LNCAP (cell line): ENCODE measurements around the gene TIGAR.

ENCODE experiments used
- TF ChIP-seq, protein P1 (sequence below): fragments of 450-650 bp; IDR thresholded peaks from 2 replicates; pipeline ENCODE4 v1.5.1; 2017; ENCODE audit warnings: mild to moderate bottlenecking

TIGAR gene

DNA sequence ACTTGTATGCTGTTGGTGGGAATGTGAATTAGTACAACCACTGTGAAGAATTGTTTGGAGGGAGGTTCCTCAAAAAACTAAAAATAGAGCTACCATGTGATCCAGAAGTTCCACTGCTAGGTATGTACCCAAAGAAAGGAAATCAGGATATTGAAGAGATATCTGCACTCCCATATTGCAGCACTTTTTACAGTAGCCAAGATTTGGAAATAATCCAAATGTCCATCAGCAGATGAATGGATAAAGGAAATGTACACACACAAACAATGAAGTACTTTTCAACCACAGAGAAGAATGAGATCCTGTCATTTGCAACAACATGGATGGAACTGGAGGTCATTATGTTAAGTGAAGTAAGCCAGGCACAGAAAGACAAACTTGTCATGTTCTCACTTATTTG is 25.9 kb downstream of the TIGAR start:
- TF ChIP-seq, protein P1, sequence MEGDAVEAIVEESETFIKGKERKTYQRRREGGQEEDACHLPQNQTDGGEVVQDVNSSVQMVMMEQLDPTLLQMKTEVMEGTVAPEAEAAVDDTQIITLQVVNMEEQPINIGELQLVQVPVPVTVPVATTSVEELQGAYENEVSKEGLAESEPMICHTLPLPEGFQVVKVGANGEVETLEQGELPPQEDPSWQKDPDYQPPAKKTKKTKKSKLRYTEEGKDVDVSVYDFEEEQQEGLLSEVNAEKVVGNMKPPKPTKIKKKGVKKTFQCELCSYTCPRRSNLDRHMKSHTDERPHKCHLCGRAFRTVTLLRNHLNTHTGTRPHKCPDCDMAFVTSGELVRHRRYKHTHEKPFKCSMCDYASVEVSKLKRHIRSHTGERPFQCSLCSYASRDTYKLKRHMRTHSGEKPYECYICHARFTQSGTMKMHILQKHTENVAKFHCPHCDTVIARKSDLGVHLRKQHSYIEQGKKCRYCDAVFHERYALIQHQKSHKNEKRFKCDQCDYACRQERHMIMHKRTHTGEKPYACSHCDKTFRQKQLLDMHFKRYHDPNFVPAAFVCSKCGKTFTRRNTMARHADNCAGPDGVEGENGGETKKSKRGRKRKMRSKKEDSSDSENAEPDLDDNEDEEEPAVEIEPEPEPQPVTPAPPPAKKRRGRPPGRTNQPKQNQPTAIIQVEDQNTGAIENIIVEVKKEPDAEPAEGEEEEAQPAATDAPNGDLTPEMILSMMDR = no peak

DNA sequence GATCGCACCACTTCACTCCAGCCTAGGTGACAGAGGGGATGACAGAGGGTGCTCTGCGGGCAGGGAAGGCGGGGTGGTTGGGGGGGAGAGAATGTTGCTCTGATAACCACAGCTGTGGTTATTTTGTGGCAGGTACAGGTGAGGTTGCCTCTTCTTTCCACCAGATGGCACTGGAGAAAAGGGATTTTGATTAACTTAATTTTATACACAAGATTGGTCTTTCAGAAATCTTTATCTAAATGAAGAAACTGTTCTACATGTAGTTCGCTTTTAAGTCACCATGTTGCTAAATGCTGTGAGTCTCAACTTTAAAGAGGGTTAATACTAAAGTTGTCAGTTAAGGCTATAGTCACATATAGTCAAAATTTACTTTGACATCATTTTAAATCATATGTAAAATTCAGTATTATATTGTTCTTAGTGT is 32.8 kb downstream of the TIGAR start:
- TF ChIP-seq, protein P1 = peak; percentile 63

DNA sequence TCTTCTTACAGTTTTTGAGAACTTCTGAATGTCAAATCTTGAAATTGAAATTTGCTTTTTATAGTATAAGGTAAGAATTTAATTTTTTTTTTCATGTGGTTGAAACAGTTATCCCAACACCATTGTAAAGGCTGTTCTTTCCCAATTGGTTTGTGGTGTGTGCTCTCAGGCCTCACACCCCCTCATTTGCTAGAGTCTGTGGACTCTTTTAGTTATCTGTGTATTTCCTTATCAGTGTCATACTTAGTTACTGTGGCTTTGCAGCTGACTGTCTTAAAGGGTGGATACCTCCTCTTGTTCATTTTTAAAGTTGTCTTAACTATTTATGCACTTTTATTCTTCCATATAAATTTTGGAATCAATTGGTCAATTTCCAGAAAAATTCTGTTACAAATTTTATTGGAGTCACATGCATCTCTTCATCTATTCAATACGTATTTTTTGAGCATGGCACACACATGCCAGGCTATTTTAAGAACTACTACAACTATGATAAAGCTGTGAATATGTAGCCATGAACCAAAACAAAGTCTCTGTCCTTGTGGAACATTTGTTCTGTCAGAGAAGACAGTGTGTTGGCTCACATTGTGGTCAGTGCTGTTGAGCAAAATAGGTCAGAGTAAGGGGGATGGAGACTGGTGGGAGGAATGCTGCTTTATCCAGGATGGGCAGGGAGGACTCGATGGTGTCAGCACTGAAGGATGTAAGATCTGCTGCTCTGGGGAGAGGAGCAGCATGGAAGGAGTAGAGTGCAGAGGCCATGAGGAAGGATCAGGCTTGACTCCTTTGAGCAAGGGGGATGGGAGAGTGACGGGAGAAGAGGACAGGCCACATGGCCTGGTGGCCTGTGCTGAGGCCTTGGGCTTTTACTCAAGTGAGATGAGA is 34.4 kb downstream of the TIGAR start:
- TF ChIP-seq, protein P1 = no peak

DNA sequence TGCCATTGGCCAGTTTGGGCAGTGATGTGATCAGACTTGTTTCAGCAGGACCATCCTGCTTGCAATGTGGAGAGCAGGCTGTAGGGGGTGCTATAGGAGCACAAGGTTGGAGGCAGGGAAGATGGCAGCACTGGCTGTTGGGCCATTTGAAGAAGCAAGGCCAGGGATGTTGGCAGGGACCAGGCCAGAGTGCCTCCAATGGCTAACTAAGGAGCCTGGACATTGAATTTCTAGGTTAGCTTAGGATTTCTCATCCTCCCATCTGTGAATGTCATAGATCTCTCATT is 35.0 kb downstream of the TIGAR start:
- TF ChIP-seq, protein P1 = peak; percentile 48; the same call in 1 of the 2 replicates

DNA sequence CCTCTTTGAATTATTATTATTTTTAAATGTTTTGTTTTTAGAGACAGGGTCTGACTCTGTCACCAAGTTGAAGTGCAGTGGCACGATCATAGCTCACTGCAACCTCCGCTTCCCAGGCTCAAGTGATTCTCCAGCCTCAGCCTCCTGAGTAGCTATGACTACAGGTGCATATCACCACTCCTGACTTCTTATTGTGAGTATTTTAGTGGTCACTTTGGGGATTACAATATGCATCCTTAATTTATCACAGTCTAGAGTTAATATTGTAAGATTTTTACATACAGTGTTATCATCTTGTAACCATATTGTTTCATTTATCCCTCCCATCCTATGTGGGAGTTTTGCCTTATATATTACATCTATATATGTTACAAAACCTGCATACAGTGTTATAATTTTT is 45.1 kb downstream of the TIGAR start:
- TF ChIP-seq, protein P1 = no peak

DNA sequence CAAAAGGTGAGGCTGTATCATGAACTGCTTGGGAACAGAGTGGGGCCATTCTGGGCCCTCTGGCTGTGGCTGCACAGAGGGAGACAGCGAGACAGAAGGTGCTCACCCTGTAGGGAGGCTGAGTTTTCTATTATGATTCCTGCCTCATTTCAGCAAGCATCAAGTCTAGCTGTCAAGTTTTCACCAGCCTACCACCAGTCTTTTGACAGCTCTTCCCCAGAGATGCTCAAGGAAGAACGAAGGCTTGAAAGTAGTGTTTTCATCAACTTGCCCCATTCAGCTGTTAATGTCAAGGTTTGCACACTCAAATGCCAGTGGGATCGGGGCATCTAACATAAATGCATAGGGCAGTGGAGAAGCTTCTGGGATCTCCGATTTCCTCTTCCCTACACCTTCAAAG is 48.5 kb downstream of the TIGAR start:
- TF ChIP-seq, protein P1 = no peak

DNA sequence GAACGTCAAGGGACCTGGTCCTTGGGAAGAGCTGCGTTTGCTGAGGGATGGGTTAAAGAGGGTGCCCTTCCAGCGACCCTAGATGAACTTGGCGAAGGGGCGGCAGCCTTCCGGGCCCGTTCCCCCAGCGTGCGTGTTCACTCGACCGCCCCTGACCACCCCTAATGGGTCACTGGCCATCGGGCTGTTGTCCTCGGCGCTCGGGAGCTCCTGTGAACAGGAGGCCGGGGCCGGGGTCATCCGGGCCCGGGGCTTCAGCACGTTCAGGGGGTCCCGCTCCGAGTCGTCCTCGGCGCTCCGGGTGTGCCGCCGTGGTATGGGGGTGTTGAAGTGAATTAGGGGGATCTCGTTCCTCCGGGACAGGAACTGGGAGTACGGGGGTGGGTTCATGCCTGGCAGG is 49.3 kb downstream of the TIGAR start:
- TF ChIP-seq, protein P1 = no peak
